IMR-90 (cell line): Measurements from ENCODE around the gene LGALSL. TPM values are rescaled to one million over a fixed set of nuclear protein-coding genes. Genes with fewer than 3 reads are reported as not detected.

Experiments used
- ATAC-seq: fragments of 200-7000 bp; cut with Tn5 transposase; 2 replicates; pipeline ENCODE4 v1.9.1; 2020; ENCODE audit warnings: low read depth, mild to moderate bottlenecking, moderate library complexity
- BruUV-seq: library from RNA; stranded (reverse); fragments of 400-500 nt; replicated peaks from 2 replicates; lab custom pipeline; 2021; lab: Mats Ljungman, UMichigan
- CTCF ChIA-PET: fragments of 300-600 bp; formaldehyde crosslinking; extraction: SDS; loops from one replicate; lab custom pipeline; 2021; ENCODE audit warnings: antibody characterized with exemption; lab: Yijun Ruan, JAX
- POLR2A ChIA-PET: fragments of 300-600 bp; sonication (Branson Sonifier 250); formaldehyde crosslinking; loops from one replicate; lab custom pipeline; 2022; ENCODE audit warnings: antibody characterized with exemption; ENCODE audit not compliant: unreplicated experiment; lab: Charles Lee
- DNase-seq: peaks from one replicate; pipeline ENCODE4 v3.0.0; 2013
- H2AFZ ChIP-seq: replicated peaks from 2 replicates; pipeline ENCODE3; 2013; ENCODE audit warnings: low read length, mild to moderate bottlenecking; ENCODE audit not compliant: poor library complexity
- H2AK5ac ChIP-seq: 2 replicates; pipeline ENCODE4 v1.6.1; 2013; ENCODE audit warnings: low read depth, low read length, inconsistent platforms
- H2AK9ac ChIP-seq: replicated peaks from 2 replicates; pipeline ENCODE3; 2013; ENCODE audit warnings: mild to moderate bottlenecking, low read depth, low read length, moderate library complexity; ENCODE audit not compliant: poor library complexity
- H2BK120ac ChIP-seq: 2 replicates; pipeline ENCODE4 v1.6.1; 2013; ENCODE audit warnings: low read depth, low read length, inconsistent platforms
- H2BK15ac ChIP-seq: 3 replicates; pipeline ENCODE4 v1.6.1; 2013; ENCODE audit warnings: low read depth, low read length, inconsistent platforms
- H2BK20ac ChIP-seq: 2 replicates; pipeline ENCODE4 v1.6.1; 2013; ENCODE audit warnings: low read depth, mild to moderate bottlenecking, inconsistent platforms, low read length, moderate library complexity
- H2BK5ac ChIP-seq: 2 replicates; pipeline ENCODE4 v1.6.1; 2013; ENCODE audit warnings: mild to moderate bottlenecking, low read depth, low read length, inconsistent platforms; ENCODE audit not compliant: poor library complexity, severe bottlenecking
- H3K14ac ChIP-seq: replicated peaks from 2 replicates; pipeline ENCODE4 v1.6.1; 2013; ENCODE audit warnings: low read depth, low read length, inconsistent platforms
- H3K18ac ChIP-seq: 2 replicates; pipeline ENCODE4 v1.6.1; 2013; ENCODE audit warnings: low read depth, low read length, control low read depth
- H3K23ac ChIP-seq: 2 replicates; pipeline ENCODE4 v1.6.1; 2013; ENCODE audit warnings: low read depth, low read length, inconsistent platforms
- H3K27ac ChIP-seq: 2 replicates; pipeline ENCODE4 v1.5.1; 2013; ENCODE audit warnings: mild to moderate bottlenecking, control low read depth, low read length; ENCODE audit not compliant: insufficient read depth
- H3K27me3 ChIP-seq: 2 replicates; pipeline ENCODE4 v1.6.1; 2013; ENCODE audit warnings: low read length; ENCODE audit not compliant: control insufficient read depth, insufficient read depth
- H3K36me3 ChIP-seq: 2 replicates; pipeline ENCODE4 v1.6.1; 2013; ENCODE audit warnings: low read length, mixed read lengths; ENCODE audit not compliant: control insufficient read depth, insufficient read depth
- H3K4ac ChIP-seq: 2 replicates; pipeline ENCODE4 v1.6.1; 2013; ENCODE audit warnings: low read depth, low read length, inconsistent platforms
- H3K4me1 ChIP-seq: 2 replicates; pipeline ENCODE4 v1.6.1; 2013; ENCODE audit warnings: low read length, mixed read lengths; ENCODE audit not compliant: control insufficient read depth, insufficient read depth
- H3K4me2 ChIP-seq: 2 replicates; pipeline ENCODE4 v1.6.1; 2013; ENCODE audit warnings: low read depth, mild to moderate bottlenecking, control low read depth, low read length, moderate library complexity
- H3K4me3 ChIP-seq: 2 replicates; pipeline ENCODE4 v1.5.1; 2013; ENCODE audit warnings: low read depth, mild to moderate bottlenecking, control low read depth, low read length, moderate library complexity; ENCODE audit not compliant: insufficient read depth
- H3K56ac ChIP-seq: 2 replicates; pipeline ENCODE4 v1.6.1; 2013; ENCODE audit warnings: low read length, inconsistent platforms; ENCODE audit not compliant: insufficient read depth; ENCODE audit errors: extremely low read depth
- H3K79me1 ChIP-seq, 2 experiments: 2 replicates each; pipeline ENCODE4 v1.6.1; 2013; ENCODE audit warnings: low read length in 2 of 2, inconsistent platforms in 1 of 2, low read depth in 1 of 2
- H3K9ac ChIP-seq: 2 replicates; pipeline ENCODE4 v1.6.1; 2013; ENCODE audit warnings: low read depth, low read length, control low read depth
- H3K9me1 ChIP-seq: 2 replicates; pipeline ENCODE4 v1.6.1; 2013; ENCODE audit warnings: low read length, inconsistent platforms; ENCODE audit not compliant: insufficient read depth
- H3K9me3 ChIP-seq: 2 replicates; pipeline ENCODE4 v1.6.1; 2013; ENCODE audit warnings: low read length; ENCODE audit not compliant: control insufficient read depth, insufficient read depth
- H4K20me1 ChIP-seq: 2 replicates; pipeline ENCODE4 v1.6.1; 2013; ENCODE audit warnings: low read length, inconsistent platforms; ENCODE audit not compliant: insufficient read depth
- H4K5ac ChIP-seq: 2 replicates; pipeline ENCODE4 v1.6.1; 2013; ENCODE audit warnings: mild to moderate bottlenecking, low read depth, low read length, control low read depth
- H4K8ac ChIP-seq, 2 experiments: 2 replicates each; pipeline ENCODE4 v1.6.1; 2013; ENCODE audit warnings: low read depth in 2 of 2, low read length in 2 of 2, control low read depth in 1 of 2, inconsistent platforms in 1 of 2
- H4K91ac ChIP-seq: 2 replicates; pipeline ENCODE4 v1.6.1; 2013; ENCODE audit warnings: low read depth, low read length, inconsistent platforms; ENCODE audit not compliant: insufficient read depth
- BHLHE40 ChIP-seq: fragments of 150-350 bp; IDR thresholded peaks from 2 replicates; pipeline ENCODE4 v1.6.1; 2016; ENCODE audit warnings: mild to moderate bottlenecking, low read depth, low read length
- CEBPB ChIP-seq: IDR thresholded peaks from 2 replicates; pipeline ENCODE4 v1.6.1; 2012; ENCODE audit warnings: low read depth, low read length, improper control_type of control experiment
- CHD1 ChIP-seq: IDR thresholded peaks from 2 replicates; pipeline ENCODE4 v1.6.1; 2012; ENCODE audit warnings: low read depth, low read length, improper control_type of control experiment
- ELK1 ChIP-seq: fragments of 150-350 bp; IDR thresholded peaks from 2 replicates; pipeline ENCODE4 v1.6.1; 2016; ENCODE audit warnings: low read depth, mild to moderate bottlenecking, low read length, moderate library complexity, borderline replicate concordance
- FOS ChIP-seq: fragments of 150-350 bp; IDR thresholded peaks from 2 replicates; pipeline ENCODE4 v1.6.1; 2016; ENCODE audit warnings: low read depth, low read length
- MAFK ChIP-seq: IDR thresholded peaks from 2 replicates; pipeline ENCODE4 v1.6.1; 2012; ENCODE audit warnings: low read depth, low read length, improper control_type of control experiment
- MAZ ChIP-seq: IDR thresholded peaks from 2 replicates; pipeline ENCODE4 v1.6.1; 2012; ENCODE audit warnings: low read depth, mild to moderate bottlenecking, low read length, improper control_type of control experiment, moderate library complexity, borderline replicate concordance
- MXI1 ChIP-seq: IDR thresholded peaks from 2 replicates; pipeline ENCODE4 v1.6.1; 2012; ENCODE audit warnings: low read depth, mild to moderate bottlenecking, low read length, moderate library complexity, borderline replicate concordance
- NFE2L2 ChIP-seq: fragments of 150-350 bp; IDR thresholded peaks from 2 replicates; pipeline ENCODE4 v1.6.1; 2016; ENCODE audit warnings: low read depth, mild to moderate bottlenecking, low read length
- RAD21 ChIP-seq: IDR thresholded peaks from 2 replicates; pipeline ENCODE4 v1.6.1; 2012; ENCODE audit warnings: low read length, improper control_type of control experiment
- RCOR1 ChIP-seq: IDR thresholded peaks from 2 replicates; pipeline ENCODE4 v1.6.1; 2012; ENCODE audit warnings: mild to moderate bottlenecking, low read length, improper control_type of control experiment; ENCODE audit not compliant: insufficient replicate concordance
- SMC3 ChIP-seq: fragments of 150-350 bp; IDR thresholded peaks from 2 replicates; pipeline ENCODE4 v1.6.1; 2016; ENCODE audit warnings: low read depth, mild to moderate bottlenecking, antibody characterized with exemption, low read length, moderate library complexity
- WGBS, 2 experiments: methylation state at CpG; one replicate each; pipeline versions ENCODE4 v1.1.5 to v1.1.7; 2013; ENCODE audit warnings: missing lambda C conversion rate in 2 of 2; ENCODE audit not compliant: insufficient read length in 1 of 2; ENCODE audit errors: extremely low coverage in 2 of 2; 5-methylcytosine and 5-hydroxymethylcytosine counted together
- dilution Hi-C: fragments of 300-500 bp; cut with HindIII; formaldehyde crosslinking; loops from one replicate; pipeline ENCODE4 v1.14.3; 2018; ENCODE audit warnings: low sequenced_read_pairs; ENCODE audit not compliant: unreplicated experiment
- in situ Hi-C: fragments of 300-500 bp; cut with MboI; formaldehyde crosslinking; loops from 3 replicates; pipeline ENCODE4 v1.14.3; 2019; ENCODE audit warnings: low sequenced_read_pairs, inconsistent platforms, mixed read lengths
- intact Hi-C: fragments of 100-400 bp; cut with micrococcal nuclease; formaldehyde crosslinking; loops from 2 replicates; pipeline ENCODE4 v1.10.0; 2022
- polyA plus RNA-seq, 3 experiments: library from polyadenylated mRNA; depleted of rRNA; stranded (reverse); fragments of >200 nt; gene quantifications; 2 replicates each; pipeline ENCODE4 v1.2.3, GENCODE V29; 2012; ENCODE audit warnings: low replicate concordance in 1 of 3
- total RNA-seq: library from RNA; depleted of rRNA; stranded (reverse); fragments of >200 nt; gene quantifications from 2 replicates; pipeline ENCODE4 v1.2.3, GENCODE V29; 2012

The LGALSL gene
- total and polyA plus RNA-seq, 2 of the 4 experiments (the other 2 are of a cell fraction): 0.86 to 2.9 TPM

GRCh38 chr2:64474121-64474571, 20.2 kb downstream of the LGALSL start:
- Histone ChIP-seq H2AFZ (no peak overlapping the region), H2BK15ac (no peak overlapping the region), H2AK5ac (no peak overlapping the region), H2AK9ac (no peak overlapping the region), H3K23ac (no peak overlapping the region), H3K4ac (no peak overlapping the region), H4K91ac (no peak overlapping the region), H4K20me1 (no peaks in the 10 kb centered on the region), H2BK20ac (no peak overlapping the region), H2BK120ac (no peak overlapping the region), H3K9me3 (no peaks in the 10 kb centered on the region), H3K18ac (no peak overlapping the region), H4K5ac (no peak overlapping the region), H3K4me1 (no peaks in the 10 kb centered on the region), H3K14ac (no peak overlapping the region), H3K4me3 (no peak overlapping the region), H3K4me2 (no peak overlapping the region), H3K27ac (no peak overlapping the region), H3K9ac (no peak overlapping the region), H3K56ac (no peak overlapping the region), H2BK5ac (no peak overlapping the region), H3K79me1 (no peaks in the 10 kb centered on the region), H3K9me1 (no peaks in the 10 kb centered on the region), H3K27me3 (peaks cover 59% of the 10 kb centered on the region), H3K36me3 (no peaks in the 10 kb centered on the region), H4K8ac (no peak overlapping the region)
- DNase-seq (no peak), ATAC-seq (no peak)
- intact Hi-C loops (no loop called here), in situ Hi-C loops (no loop called here), dilution Hi-C loops (no loop called here)
- ChIA-PET POLR2A (no interaction called here), CTCF (interaction anchor here (1.5 kb wide), 1 partner anchor 11 kb away, joined by 5 read pairs; no protein-coding TSS in a partner anchor)
- no peak for TF ChIP-seq RAD21
- TF ChIP-seq MAFK: no peak
- no peak for TF ChIP-seq CHD1
- TF ChIP-seq BHLHE40: no peak
- TF ChIP-seq MAZ: no peak
- TF ChIP-seq MXI1: no peak
- TF ChIP-seq SMC3: no peak
- no peak for TF ChIP-seq NFE2L2
- TF ChIP-seq FOS: no peak
- no peak for TF ChIP-seq ELK1
- TF ChIP-seq CEBPB: no peak
- TF ChIP-seq RCOR1: no peak
- no TSS peak for BruUV-seq
- WGBS, 2 experiments: 45% methylated on average over 3 of the region's 4 CpGs; no CpG with 5 or more reads in 1 of the 2 experiments
